GM12878 (cell line): ENCODE results near the gene DDHD1. TPM values are rescaled to one million over a fixed set of nuclear protein-coding genes. Genes with fewer than 3 reads are reported as not detected.

ENCODE experiments used
- ATAC-seq: fragments of 200-7000 bp; cut with Tn5 transposase; 3 replicates; pipeline ENCODE4 v1.9.1; 2020; ENCODE audit warnings: mild to moderate bottlenecking, moderate library complexity
- BruUV-seq: library from RNA; stranded (reverse); fragments of 400-500 nt; replicated peaks from 2 replicates; lab custom pipeline; 2021; lab: Mats Ljungman, UMichigan
- CTCF ChIA-PET: fragments of 300-600 bp; sonication (Branson Sonifier 250); formaldehyde crosslinking; extraction: SDS; loops from one replicate; lab custom pipeline; 2021; ENCODE audit warnings: inconsistent platforms; lab: Yijun Ruan, JAX
- POLR2A ChIA-PET: fragments of 350-600 bp; formaldehyde crosslinking; extraction: SDS; loops from one replicate; lab custom pipeline; 2021; ENCODE audit warnings: inconsistent platforms; lab: Charles Lee
- RAD21 ChIA-PET: fragments of 300-600 bp; sonication (Branson Sonifier 250); formaldehyde crosslinking; loops from one replicate; lab custom pipeline; 2023; ENCODE audit warnings: antibody characterized with exemption; ENCODE audit not compliant: unreplicated experiment; lab: Charles Lee
- SMC1A ChIA-PET: fragments of 300-600 bp; sonication (Branson Sonifier 250); formaldehyde crosslinking; loops from one replicate; lab custom pipeline; 2023; ENCODE audit not compliant: unreplicated experiment, uncharacterized antibody; lab: Charles Lee
- DNase-seq: peaks from one replicate; pipeline ENCODE4 v3.0.0-alpha.2; 2011; ENCODE audit warnings: low read depth, low spot score
- FAIRE-seq: peaks from 3 replicates; lab custom pipeline; 2011; peaks lifted over from hg19 to GRCh38; lab: Jason Lieb, UNC
- H2AFZ ChIP-seq: 2 replicates; pipeline ENCODE4 v1.6.0; 2011; ENCODE audit warnings: low read depth, low read length, control low read depth; ENCODE audit not compliant: control insufficient read depth
- H3K27ac ChIP-seq: 2 replicates; pipeline ENCODE4 v1.5.1; 2011; ENCODE audit warnings: control low read depth; ENCODE audit not compliant: control insufficient read depth, insufficient read depth
- H3K27me3 ChIP-seq, 2 experiments: replicated peaks in 1 of 2; 2 replicates each; pipeline versions ENCODE4 v1.6.0 to v1.6.1; 2011; ENCODE audit warnings: low read length in 1 of 2; ENCODE audit not compliant: control insufficient read depth in 2 of 2, insufficient read depth in 2 of 2
- H3K36me3 ChIP-seq, 2 experiments: 2 replicates each; pipeline ENCODE4 v1.5.1; 2011; ENCODE audit warnings: low read length in 1 of 2; ENCODE audit not compliant: control insufficient read depth in 2 of 2, insufficient read depth in 2 of 2
- H3K4me1 ChIP-seq: 2 replicates; pipeline ENCODE4 v1.6.1; 2011; ENCODE audit warnings: mild to moderate bottlenecking, low read length, moderate library complexity, mixed read lengths; ENCODE audit not compliant: control insufficient read depth, insufficient read depth
- H3K4me2 ChIP-seq: 2 replicates; pipeline ENCODE4 v1.6.0; 2011; ENCODE audit warnings: control low read depth; ENCODE audit not compliant: control insufficient read depth, insufficient read depth
- H3K4me3 ChIP-seq: fragments of 200-600 bp; sonication (generic); 2 replicates; pipeline ENCODE4 v1.5.1; 2016
- H3K79me2 ChIP-seq: 2 replicates; pipeline ENCODE4 v1.6.0; 2011; ENCODE audit warnings: low read length; ENCODE audit not compliant: control insufficient read depth, insufficient read depth
- H3K9ac ChIP-seq: 2 replicates; pipeline ENCODE4 v1.8.0; 2011; ENCODE audit warnings: low read length, control low read depth, mixed read lengths; ENCODE audit not compliant: control insufficient read depth, insufficient read depth
- H3K9me3 ChIP-seq: replicated peaks from 3 replicates; pipeline ENCODE4 v1.5.1; 2011; ENCODE audit warnings: mild to moderate bottlenecking, low read length; ENCODE audit not compliant: control insufficient read depth, insufficient read depth
- H4K20me1 ChIP-seq: 2 replicates; pipeline ENCODE4 v1.6.0; 2011; ENCODE audit not compliant: control insufficient read depth, insufficient read depth
- ATF7 ChIP-seq: fragments of 450-650 bp; IDR thresholded peaks from 2 replicates; pipeline ENCODE4 v1.6.1; 2016; ENCODE audit warnings: low read depth, mild to moderate bottlenecking
- CEBPB ChIP-seq, 2 experiments: fragments of 150-350 bp in 1 of 2; IDR thresholded peaks; 2 replicates each; pipeline ENCODE4 v1.6.1; 2012 to 2014; ENCODE audit warnings: low read depth in 2 of 2, low read length in 2 of 2, borderline replicate concordance in 1 of 2, inconsistent platforms in 1 of 2
- CTCF ChIP-seq, 3 experiments: IDR thresholded peaks in 2 of 3; conservative IDR thresholded peaks in 1 of 3; 2 replicates each; pipeline ENCODE4 v1.5.1; 2011; ENCODE audit warnings: low read depth in 3 of 3, low read length in 3 of 3, mild to moderate bottlenecking in 3 of 3, control low read depth in 2 of 3, moderate library complexity in 2 of 3, inconsistent platforms in 1 of 3, mixed read lengths in 1 of 3; ENCODE audit not compliant: control insufficient read depth in 2 of 3, insufficient read depth in 1 of 3; ENCODE audit errors: extremely low read depth in 1 of 3
- EED ChIP-seq: sonication (generic); IDR thresholded peaks from 2 replicates; pipeline ENCODE4 v1.6.1; 2016; ENCODE audit warnings: antibody characterized with exemption, low read depth
- IKZF1 ChIP-seq: fragments of 450-650 bp; conservative IDR thresholded peaks from 2 replicates; pipeline ENCODE4 v1.6.1; 2017; ENCODE audit warnings: antibody characterized with exemption, mild to moderate bottlenecking
- IKZF2 ChIP-seq, 2 experiments: fragments of 450-650 bp; IDR thresholded peaks; 2 replicates each; pipeline ENCODE4 v1.6.1; 2017; ENCODE audit warnings: mild to moderate bottlenecking in 2 of 2, moderate library complexity in 2 of 2
- IRF4 ChIP-seq: IDR thresholded peaks from 2 replicates; pipeline ENCODE4 v1.6.1; 2011; ENCODE audit warnings: low read depth, low read length
- NFIC ChIP-seq: IDR thresholded peaks from 2 replicates; pipeline ENCODE4 v1.6.1; 2012; ENCODE audit warnings: low read depth, mild to moderate bottlenecking, inconsistent platforms, low read length, moderate library complexity
- RAD21 ChIP-seq: IDR thresholded peaks from 2 replicates; pipeline ENCODE4 v1.6.1; 2011; ENCODE audit warnings: mild to moderate bottlenecking, low read depth, low read length, moderate library complexity; ENCODE audit not compliant: insufficient read depth
- RBBP5 ChIP-seq: fragments of 200-600 bp; sonication (generic); conservative IDR thresholded peaks from 2 replicates; pipeline ENCODE4 v1.6.1; 2016
- SKIL ChIP-seq: fragments of 450-650 bp; IDR thresholded peaks from 2 replicates; pipeline ENCODE4 v1.6.1; 2017; ENCODE audit warnings: mild to moderate bottlenecking, low read depth, inconsistent platforms; ENCODE audit not compliant: poor library complexity, severe bottlenecking
- SUPT20H ChIP-seq: IDR thresholded peaks from 2 replicates; pipeline ENCODE4 v1.6.1; 2011; ENCODE audit warnings: low read depth, mild to moderate bottlenecking, low read length, moderate library complexity, borderline replicate concordance; ENCODE audit not compliant: control insufficient read depth
- ZBED1 ChIP-seq: IDR thresholded peaks from 2 replicates; pipeline ENCODE4 v1.6.1; 2016; ENCODE audit warnings: borderline replicate concordance
- ZNF207 ChIP-seq: fragments of 450-650 bp; IDR thresholded peaks from 2 replicates; pipeline ENCODE4 v1.6.1; 2014; ENCODE audit warnings: antibody characterized with exemption, mild to moderate bottlenecking, borderline replicate concordance
- WGBS: methylation state at CpG from one replicate; pipeline ENCODE4 v1.1.6; 2016; ENCODE audit warnings: low lambda C conversion rate; ENCODE audit not compliant: insufficient replicate concordance, insufficient coverage; ENCODE audit errors: missing lambda C conversion rate; 5-methylcytosine and 5-hydroxymethylcytosine counted together
- in situ Hi-C: fragments of 300-500 bp; cut with MboI; formaldehyde crosslinking; loops from 9 replicates; pipeline ENCODE4 v1.14.3; 2018; ENCODE audit warnings: mixed read lengths
- intact Hi-C: fragments of 100-400 bp; cut with micrococcal nuclease; formaldehyde crosslinking; loops from one replicate; pipeline ENCODE4 v1.14.2; 2022; ENCODE audit not compliant: unreplicated experiment
- polyA plus RNA-seq, 11 experiments: library from polyadenylated mRNA; depleted of rRNA in 4 of 11; unstranded in 6 of 11; stranded (reverse) in 5 of 11; fragments of >200 nt; fragmentation: Nextera tagmentation in 4 of 11; fragmentation: Illumina TruSeq in 1 of 11; extraction: Ambion mirVana in 4 of 11; extraction: Trizol in 1 of 11; gene quantifications; 1 replicate in 1 of 11; 2 replicates in 10 of 11; pipeline versions ENCODE4 v1.2.1 to v1.2.3, GENCODE V29; 2011 to 2016; ENCODE audit warnings: inconsistent platforms in 2 of 11, missing spikeins in 2 of 11, low read depth in 1 of 11
- total RNA-seq, 4 experiments: library from RNA; depleted of rRNA in 3 of 4; stranded (reverse); fragments of >200 nt in 3 of 4; fragmentation: Illumina TruSeq in 1 of 4; extraction: Trizol in 1 of 4; gene quantifications; 2 replicates each; pipeline versions ENCODE4 v1.2.1 to v1.2.3, GENCODE V29; 2013 to 2021
- TF ChIP-seq, protein P1 (sequence below): fragments of 450-650 bp; formaldehyde crosslinking; IDR thresholded peaks from 2 replicates; pipeline ENCODE4 v1.4.0; 2022; ENCODE audit warnings: mild to moderate bottlenecking, moderate library complexity

DDHD1 gene
- total and polyA plus RNA-seq, 10 of the 15 experiments (the other 5 are each of a cell fraction or from before 2014, with no cell fraction given): 7.7 to 52.3 (median 28.5) TPM

GRCh38 chr14:53151523-53152183, 1.5 kb downstream of the DDHD1 start:
- Histone ChIP-seq H4K20me1 (peaks cover 4% of the 10 kb centered on the region; the same call in 1 of the 2 replicates), H2AFZ (peak overlapping the region; percentile 69; the same call in 1 of the 2 replicates), H3K27me3 (no peaks in the 10 kb centered on the region), H3K4me3 (peak overlapping the region; percentile 94), H3K4me2 (peak overlapping the region; percentile 86), H3K9me3 (no peaks in the 10 kb centered on the region), H3K4me1 (peaks cover 10% of the 10 kb centered on the region), H3K79me2 (peaks cover 63% of the 10 kb centered on the region), H3K27ac (peak overlapping the region; percentile 90), H3K9ac (peak overlapping the region; percentile 85), H3K36me3 (no peaks in the 10 kb centered on the region)
- FAIRE-seq (no peak), ATAC-seq (peak; percentile 17), DNase-seq (no peak)
- POLR2A ChIA-PET: interaction anchor here (0.6 to 5.8 kb wide), 6 partner anchors 10 to 89 kb away, joined by 3 to 48 read pairs (median 5); no protein-coding TSS in a partner anchor
- SMC1A ChIA-PET: interaction anchor here (0.6 to 7.5 kb wide), 11 partner anchors 9 to 198 kb away, joined by 3 to 127 read pairs (median 5); no protein-coding TSS in a partner anchor
- WGBS: 4% methylated on average over 25 of the region's 25 CpGs
- CTCF ChIA-PET: interaction anchor here (1.1 to 6.9 kb wide), 7 partner anchors 10 to 154 kb away, joined by 3 to 60 read pairs (median 5); no protein-coding TSS in a partner anchor
- in situ Hi-C loops: no loop called here
- no TSS peak for BruUV-seq
- intact Hi-C loops: loop anchor here (2.0 to 5.0 kb wide), 3 partner anchors 29 to 94 kb away; no protein-coding TSS in a partner anchor
- RAD21 ChIA-PET: interaction anchor here (0.7 to 7.0 kb wide), 11 partner anchors 9 to 327 kb away, joined by 3 to 98 read pairs (median 4); no protein-coding TSS in a partner anchor
- TF ChIP-seq SKIL (no peak), IRF4 (no peak), EED (0 out of 2 replicates have a peak, but pooled peaks have one; percentile 15), ZBED1 (no peak), ZNF207 (no peak), IKZF2 (IDR thresholded peaks at IDR 0.05) (peak in 1 of 2 experiments; percentile 15; a peak in 1 of 4 replicates), SUPT20H (no peak), ATF7 (no peak), RBBP5 (no peak), NFIC (no peak), CTCF (IDR thresholded peaks at IDR 0.05 in 2 of 3, conservative IDR thresholded peaks at IDR 0.05 in 1 of 3; ENCODE audit: control insufficient read depth in 2 of 3, extremely low read depth in 1 of 3, insufficient read depth in 1 of 3, low read depth in 3 of 3, low read length in 3 of 3) (peak in 2 of 3 experiments; percentile 10 to 16; a peak in 1 of 6 replicates), CEBPB (IDR thresholded peaks at IDR 0.05; ENCODE audit: borderline replicate concordance in 1 of 2, low read depth in 2 of 2, low read length in 2 of 2) (no peak), RAD21 (peak; percentile 14; the same call in 1 of the 2 replicates), IKZF1 (peak; percentile 33; the same call in 1 of the 2 replicates)
- TF ChIP-seq, protein P1, sequence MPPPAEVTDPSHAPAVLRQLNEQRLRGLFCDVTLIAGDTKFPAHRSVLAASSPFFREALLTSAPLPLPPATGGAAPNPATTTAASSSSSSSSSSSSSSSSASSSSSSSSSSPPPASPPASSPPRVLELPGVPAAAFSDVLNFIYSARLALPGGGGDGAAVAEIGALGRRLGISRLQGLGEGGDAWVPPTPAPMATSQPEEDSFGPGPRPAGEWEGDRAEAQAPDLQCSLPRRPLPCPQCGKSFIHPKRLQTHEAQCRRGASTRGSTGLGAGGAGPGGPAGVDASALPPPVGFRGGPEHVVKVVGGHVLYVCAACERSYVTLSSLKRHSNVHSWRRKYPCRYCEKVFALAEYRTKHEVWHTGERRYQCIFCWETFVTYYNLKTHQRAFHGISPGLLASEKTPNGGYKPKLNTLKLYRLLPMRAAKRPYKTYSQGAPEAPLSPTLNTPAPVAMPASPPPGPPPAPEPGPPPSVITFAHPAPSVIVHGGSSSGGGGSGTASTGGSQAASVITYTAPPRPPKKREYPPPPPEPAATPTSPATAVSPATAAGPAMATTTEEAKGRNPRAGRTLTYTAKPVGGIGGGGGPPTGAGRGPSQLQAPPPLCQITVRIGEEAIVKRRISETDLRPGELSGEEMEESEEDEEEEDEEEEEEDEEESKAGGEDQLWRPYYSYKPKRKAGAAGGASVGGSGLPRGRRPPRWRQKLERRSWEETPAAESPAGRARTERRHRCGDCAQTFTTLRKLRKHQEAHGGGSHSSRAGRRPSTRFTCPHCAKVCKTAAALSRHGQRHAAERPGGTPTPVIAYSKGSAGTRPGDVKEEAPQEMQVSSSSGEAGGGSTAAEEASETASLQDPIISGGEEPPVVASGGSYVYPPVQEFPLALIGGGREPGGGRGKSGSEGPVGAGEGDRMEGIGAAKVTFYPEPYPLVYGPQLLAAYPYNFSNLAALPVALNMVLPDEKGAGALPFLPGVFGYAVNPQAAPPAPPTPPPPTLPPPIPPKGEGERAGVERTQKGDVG (CRISPR knock-in tag): no peak
